Measurements from ENCODE around the gene KASH5. TPM values are rescaled to one million over a fixed set of nuclear protein-coding genes. Genes with fewer than 3 reads are reported as not detected.

Gene KASH5
- total and polyA plus RNA-seq, 4 experiments from 2014 or later, result 0.23 to 0.69 TPM; not detected in 2

- no peaks in the 10 kb centered on the region for H3K9me3 ChIP-seq (ENCODE audit: control insufficient read depth in 1 of 2, low read length in 2 of 2)
- intact Hi-C loops (cut with micrococcal nuclease), result loop anchor here (2.0 kb wide), 1 partner anchor 21 kb away; no protein-coding TSS in a partner anchor
- no peak overlapping the region for H3K4me3 ChIP-seq (ENCODE audit: low read length in 2 of 2)
- no peaks in the 10 kb centered on the region for H3K36me3 ChIP-seq (ENCODE audit: insufficient read depth, low read length)
- Mint-ChIP-seq H3K9me3 (peaks cover 0 to 2% (median 0%) of the 10 kb centered on the region in 8 donors), H3K27ac (peak overlapping the region in 6 of 7 donors; percentile 8 to 96 (median 78)), H3K4me1 (peaks cover 37 to 75% (median 57%) of the 10 kb centered on the region in 4 donors), H3K36me3 (no peaks in the 10 kb centered on the region), H3K27me3 (no peaks in the 10 kb centered on the region), H3K4me3 (peak overlapping the region in 6 of 8 donors; percentile 4 to 72 (median 67))
- H3K27me3 ChIP-seq (ENCODE audit: insufficient read depth, low read length), result no peaks in the 10 kb centered on the region
- CTCF ChIA-PET (ENCODE audit: partially characterized antibody), result interaction anchor here (1.2 to 1.9 kb wide), 2 partner anchors 15 to 18 kb away, joined by 3 to 11 read pairs; no protein-coding TSS in a partner anchor
- peak in 1 of 5 donors; percentile 7 for DNase-seq
- peaks cover 67% of the 10 kb centered on the region for H3K4me1 ChIP-seq (ENCODE audit: insufficient read depth, low read length)
- H3K27ac ChIP-seq (ENCODE audit: low read depth, low read length), result no peak overlapping the region
- POLR2A ChIA-PET (ENCODE audit: partially characterized antibody), result interaction anchor here (1.6 to 2.8 kb wide), 3 partner anchors 8 to 63 kb away, joined by 4 to 17 read pairs (median 6); no protein-coding TSS in a partner anchor
Measured at GRCh38 chr19:49407482-49408015, 19.5 kb downstream of the KASH5 start.

GRCh38 chr19:49408816-49409440, 20.9 kb downstream of the KASH5 start:
- POLR2A ChIA-PET (ENCODE audit: partially characterized antibody), result interaction anchor here (0.9 to 2.8 kb wide), 11 partner anchors 12 to 89 kb away, joined by 3 to 17 read pairs (median 3); partner anchors contain the start of genes ALDH16A1, CD37 and GFY
- peak overlapping the region; percentile 60 to 83 (median 68) for H3K4me3 Mint-ChIP-seq
- intact Hi-C loops (cut with micrococcal nuclease), result loop anchor here (2.0 kb wide), 1 partner anchor 20 kb away; no protein-coding TSS in a partner anchor

GRCh38 chr19:49409441-49410029, 21.5 kb downstream of the KASH5 start:
- Mint-ChIP-seq H3K4me1 (peaks cover 37 to 76% (median 55%) of the 10 kb centered on the region in 4 donors), H3K36me3 (no peaks in the 10 kb centered on the region), H3K4me3 (peak overlapping the region; percentile 60 to 83 (median 68)), H3K27me3 (no peaks in the 10 kb centered on the region), H3K9me3 (no peaks in the 10 kb centered on the region), H3K27ac (peak overlapping the region; percentile 76 to 96 (median 92))
- intact Hi-C loops (cut with micrococcal nuclease), result loop anchor here (2.0 kb wide), 1 partner anchor 19 kb away; no protein-coding TSS in a partner anchor
- H3K36me3 ChIP-seq (ENCODE audit: insufficient read depth, low read length), result no peaks in the 10 kb centered on the region
- CTCF ChIA-PET (ENCODE audit: partially characterized antibody), result interaction anchor here (0.8 to 1.7 kb wide), 6 partner anchors 14 to 265 kb away, joined by 3 to 7 read pairs (median 3); partner anchors contain the start of gene GFY
- H3K27ac ChIP-seq (ENCODE audit: low read depth, low read length), result peak overlapping the region; percentile 34
- no peaks in the 10 kb centered on the region for H3K27me3 ChIP-seq (ENCODE audit: insufficient read depth, low read length)
- peak overlapping the region in 1 of 2 donors; percentile 34 for H3K4me3 ChIP-seq (ENCODE audit: low read length in 2 of 2)
- H3K9me3 ChIP-seq (ENCODE audit: control insufficient read depth in 1 of 2, low read length in 2 of 2), result no peaks in the 10 kb centered on the region
- peaks cover 62% of the 10 kb centered on the region for H3K4me1 ChIP-seq (ENCODE audit: insufficient read depth, low read length)
- POLR2A ChIA-PET (ENCODE audit: partially characterized antibody), result interaction anchor here (0.6 to 2.8 kb wide), 15 partner anchors 12 to 149 kb away, joined by 3 to 17 read pairs (median 3); partner anchors contain the start of genes ALDH16A1, CD37, GFY and PTH2
- DNase-seq, result peak in 4 of 5 donors; percentile 34 to 46 (median 42)

More at GRCh38 chr19:49408816-49409440, 20.9 kb downstream of the KASH5 start:
- no peaks in the 10 kb centered on the region for H3K36me3 ChIP-seq (ENCODE audit: insufficient read depth, low read length)
- peaks cover 67% of the 10 kb centered on the region for H3K4me1 ChIP-seq (ENCODE audit: insufficient read depth, low read length)
- H3K27ac ChIP-seq (ENCODE audit: low read depth, low read length), result peak overlapping the region; percentile 34
- Mint-ChIP-seq H3K4me1 (peaks cover 37 to 77% (median 58%) of the 10 kb centered on the region in 4 donors), H3K27ac (peak overlapping the region; percentile 76 to 96 (median 92)), H3K9me3 (peaks cover 0 to 2% (median 0%) of the 10 kb centered on the region in 8 donors), H3K36me3 (no peaks in the 10 kb centered on the region), H3K27me3 (no peaks in the 10 kb centered on the region)
- peak in 1 of 5 donors; percentile 3 for DNase-seq
- peak overlapping the region; percentile 8 to 34 for H3K4me3 ChIP-seq (ENCODE audit: low read length in 2 of 2)
- CTCF ChIA-PET (ENCODE audit: partially characterized antibody), result interaction anchor here (0.8 to 1.7 kb wide), 5 partner anchors 13 to 45 kb away, joined by 3 to 7 read pairs (median 3); partner anchors contain the start of gene GFY
- no peaks in the 10 kb centered on the region for H3K9me3 ChIP-seq (ENCODE audit: control insufficient read depth in 1 of 2, low read length in 2 of 2)
- no peaks in the 10 kb centered on the region for H3K27me3 ChIP-seq (ENCODE audit: insufficient read depth, low read length)

- no peak for DNase-seq
- H3K27me3 ChIP-seq (ENCODE audit: insufficient read depth, low read length), result no peaks in the 10 kb centered on the region
- no peak overlapping the region for H3K27ac ChIP-seq (ENCODE audit: low read depth, low read length)
- H3K9me3 ChIP-seq (ENCODE audit: control insufficient read depth in 1 of 2, low read length in 2 of 2), result no peaks in the 10 kb centered on the region
- Mint-ChIP-seq H3K4me3 (peak overlapping the region in 3 of 8 donors; percentile 20 to 36 (median 21)), H3K27me3 (peaks cover 0 to 2% of the 10 kb centered on the region in 2 donors), H3K27ac (peak overlapping the region; percentile 19 to 87 (median 67)), H3K36me3 (no peaks in the 10 kb centered on the region), H3K9me3 (no peaks in the 10 kb centered on the region), H3K4me1 (peaks cover 37 to 62% (median 51%) of the 10 kb centered on the region in 4 donors)
- intact Hi-C loops (cut with micrococcal nuclease), result no loop called here
- H3K4me1 ChIP-seq (ENCODE audit: insufficient read depth, low read length), result peaks cover 55% of the 10 kb centered on the region
- POLR2A ChIA-PET (ENCODE audit: partially characterized antibody), result interaction anchor here (0.9 to 2.2 kb wide), 5 partner anchors 9 to 59 kb away, joined by 3 to 10 read pairs (median 4); partner anchors contain the start of genes GFY and PTH2
- no peaks in the 10 kb centered on the region for H3K36me3 ChIP-seq (ENCODE audit: insufficient read depth, low read length)
- CTCF ChIA-PET (ENCODE audit: partially characterized antibody), result interaction anchor here (1.0 to 1.8 kb wide), 5 partner anchors 9 to 65 kb away, joined by 3 to 6 read pairs (median 5); no protein-coding TSS in a partner anchor
- no peak overlapping the region for H3K4me3 ChIP-seq (ENCODE audit: low read length in 2 of 2)
Measured at GRCh38 chr19:49411681-49412326, 23.8 kb downstream of the KASH5 start.

GRCh38 chr19:49413348-49413747, 25.3 kb downstream of the KASH5 start:
- H3K27ac Mint-ChIP-seq, result peak overlapping the region in 1 of 7 donors; percentile 36
- Histone ChIP-seq H3K4me3 (ENCODE audit: low read length in 2 of 2) (no peak overlapping the region), H3K36me3 (ENCODE audit: insufficient read depth, low read length) (no peaks in the 10 kb centered on the region), H3K27ac (ENCODE audit: low read depth, low read length) (no peak overlapping the region), H3K4me1 (ENCODE audit: insufficient read depth, low read length) (peaks cover 39% of the 10 kb centered on the region), H3K9me3 (ENCODE audit: control insufficient read depth in 1 of 2, low read length in 2 of 2) (no peaks in the 10 kb centered on the region), H3K27me3 (ENCODE audit: insufficient read depth, low read length) (no peaks in the 10 kb centered on the region)
- no peaks in the 10 kb centered on the region for H3K36me3 Mint-ChIP-seq
- H3K9me3 Mint-ChIP-seq, result no peaks in the 10 kb centered on the region
- ChIA-PET POLR2A (ENCODE audit: partially characterized antibody) (interaction anchor here (1.1 kb wide), 1 partner anchor 12 kb away, joined by 4 read pairs; the partner anchor contains the start of gene GFY), CTCF (ENCODE audit: partially characterized antibody) (interaction anchor here (1.3 kb wide), 1 partner anchor 21 kb away, joined by 3 read pairs; no protein-coding TSS in a partner anchor)
- peaks cover 30 to 47% (median 40%) of the 10 kb centered on the region in 4 donors for H3K4me1 Mint-ChIP-seq
- intact Hi-C loops (cut with micrococcal nuclease), result no loop called here
- H3K27me3 Mint-ChIP-seq, result peaks cover 0 to 6% of the 10 kb centered on the region in 2 donors
- no peak for DNase-seq
- H3K4me3 Mint-ChIP-seq, result no peak overlapping the region

GRCh38 chr19:49414256-49414655, 26.2 kb downstream of the KASH5 start:
- intact Hi-C loops (cut with micrococcal nuclease), result no loop called here
- Mint-ChIP-seq H3K4me1 (peaks cover 25 to 38% (median 32%) of the 10 kb centered on the region in 4 donors), H3K27ac (no peak overlapping the region), H3K36me3 (no peaks in the 10 kb centered on the region), H3K27me3 (peaks cover 6 to 11% of the 10 kb centered on the region in 2 donors), H3K9me3 (no peaks in the 10 kb centered on the region), H3K4me3 (no peak overlapping the region)
- no peak overlapping the region for H3K4me3 ChIP-seq (ENCODE audit: low read length in 2 of 2)
- peaks cover 30% of the 10 kb centered on the region for H3K4me1 ChIP-seq (ENCODE audit: insufficient read depth, low read length)
- ChIA-PET CTCF (ENCODE audit: partially characterized antibody) (no interaction called here), POLR2A (ENCODE audit: partially characterized antibody) (interaction anchor here (0.7 kb wide), 1 partner anchor 23 kb away, joined by 3 read pairs; no protein-coding TSS in a partner anchor)
- no peaks in the 10 kb centered on the region for H3K36me3 ChIP-seq (ENCODE audit: insufficient read depth, low read length)
- no peaks in the 10 kb centered on the region for H3K27me3 ChIP-seq (ENCODE audit: insufficient read depth, low read length)
- H3K9me3 ChIP-seq (ENCODE audit: control insufficient read depth in 1 of 2, low read length in 2 of 2), result no peaks in the 10 kb centered on the region
- DNase-seq, result peak in 1 of 5 donors; percentile 3
- H3K27ac ChIP-seq (ENCODE audit: low read depth, low read length), result no peak overlapping the region

Data from CD4-positive, alpha-beta memory T cell (primary cell).